Endothelial cell (in vitro differentiated cells): ENCODE data around the gene PNMT. TPM values are rescaled to one million over a fixed set of nuclear protein-coding genes. Genes with fewer than 3 reads are reported as not detected.
A peak's percentile ranks its signal among the peaks of the same experiment; 100 is the strongest.

Experiments used
- DNase-seq: peaks from one replicate; pipeline ENCODE4 v3.0.0; 2021; ENCODE audit warnings: low spot score
- H3K27ac Mint-ChIP-seq: one replicate; pipeline ENCODE4 v1.8.0; 2021; ENCODE audit warnings: mixed read lengths, inconsistent platforms; ENCODE audit not compliant: unreplicated experiment
- H3K27me3 Mint-ChIP-seq: one replicate; pipeline ENCODE4 v1.8.0; 2021; ENCODE audit warnings: mild to moderate bottlenecking, moderate library complexity, mixed read lengths, inconsistent platforms; ENCODE audit not compliant: unreplicated experiment
- H3K36me3 Mint-ChIP-seq: one replicate; pipeline ENCODE4 v1.8.0; 2021; ENCODE audit warnings: mild to moderate bottlenecking, low read depth, mixed read lengths, inconsistent platforms; ENCODE audit not compliant: unreplicated experiment
- H3K4me1 Mint-ChIP-seq: one replicate; pipeline ENCODE4 v1.8.0; 2021; ENCODE audit warnings: mild to moderate bottlenecking, mixed read lengths, inconsistent platforms; ENCODE audit not compliant: unreplicated experiment
- H3K4me3 Mint-ChIP-seq: one replicate; pipeline ENCODE4 v1.8.0; 2021; ENCODE audit warnings: mild to moderate bottlenecking, mixed read lengths, inconsistent platforms; ENCODE audit not compliant: unreplicated experiment
- H3K9me3 Mint-ChIP-seq: one replicate; pipeline ENCODE4 v1.8.0; 2021; ENCODE audit warnings: mixed read lengths, inconsistent platforms; ENCODE audit not compliant: unreplicated experiment
- CTCF ChIP-seq: fragments of 200-600 bp; sonication (generic); IDR thresholded peaks from one replicate; pipeline ENCODE4 v1.5.0; 2021; ENCODE audit warnings: antibody characterized with exemption; ENCODE audit not compliant: unreplicated experiment
- total RNA-seq: library from RNA; stranded (reverse); fragmentation: NEBNext Ultra II Directional; extraction: Animal tissue kit (Norgen Biotek cat#: 25700); gene quantifications from one replicate; pipeline ENCODE4 v1.2.1, GENCODE V29; 2021; ENCODE audit not compliant: unreplicated experiment

PNMT gene
- total RNA-seq, 1 donor from 2014 or later = not detected

GRCh38 chr17:39677542-39678339, 9.5 kb downstream of the PNMT start:
- Mint-ChIP-seq H3K9me3 (no peaks in the 10 kb centered on the region), H3K27me3 (peaks cover 8% of the 10 kb centered on the region), H3K27ac (no peak overlapping the region), H3K4me3 (no peak overlapping the region), H3K4me1 (peaks cover 12% of the 10 kb centered on the region), H3K36me3 (no peaks in the 10 kb centered on the region)
- DNase-seq = no peak
- no peak for TF ChIP-seq CTCF

GRCh38 chr17:39678340-39679116, 10.3 kb downstream of the PNMT start:
- no peak overlapping the region for H3K27ac Mint-ChIP-seq
- H3K4me1 Mint-ChIP-seq = peaks cover 12% of the 10 kb centered on the region
- H3K9me3 Mint-ChIP-seq = no peaks in the 10 kb centered on the region
- H3K36me3 Mint-ChIP-seq = no peaks in the 10 kb centered on the region
- no peak for DNase-seq
- no peak for TF ChIP-seq CTCF
- H3K27me3 Mint-ChIP-seq = peaks cover 5% of the 10 kb centered on the region
- H3K4me3 Mint-ChIP-seq = no peak overlapping the region

- Mint-ChIP-seq H3K27ac (no peak overlapping the region), H3K9me3 (no peaks in the 10 kb centered on the region), H3K4me3 (peak overlapping the region; percentile 70), H3K36me3 (peaks cover 5% of the 10 kb centered on the region), H3K27me3 (peaks cover 5% of the 10 kb centered on the region), H3K4me1 (peaks cover 12% of the 10 kb centered on the region)
- no peak for DNase-seq
- TF ChIP-seq CTCF = no peak
These were observed 11.4 kb downstream of the PNMT start for GRCh38 chr17:39679521-39680192.

GRCh38 chr17:39683295-39683939, 15.2 kb downstream of the PNMT start:
- H3K4me1 Mint-ChIP-seq = peaks cover 17% of the 10 kb centered on the region
- DNase-seq = no peak
- H3K27me3 Mint-ChIP-seq = no peaks in the 10 kb centered on the region
- peak overlapping the region; percentile 54 for H3K27ac Mint-ChIP-seq
- no peak overlapping the region for H3K4me3 Mint-ChIP-seq
- no peak for TF ChIP-seq CTCF
- H3K9me3 Mint-ChIP-seq = no peaks in the 10 kb centered on the region
- H3K36me3 Mint-ChIP-seq = peaks cover 10% of the 10 kb centered on the region
